ENCODE results near the gene MUL1.
"Not testable (repeated sequence)": the region's sequence is repeated elsewhere in the genome, so short reads cannot be mapped to it uniquely, and the experiment has no call there.

Gene MUL1

DNA sequence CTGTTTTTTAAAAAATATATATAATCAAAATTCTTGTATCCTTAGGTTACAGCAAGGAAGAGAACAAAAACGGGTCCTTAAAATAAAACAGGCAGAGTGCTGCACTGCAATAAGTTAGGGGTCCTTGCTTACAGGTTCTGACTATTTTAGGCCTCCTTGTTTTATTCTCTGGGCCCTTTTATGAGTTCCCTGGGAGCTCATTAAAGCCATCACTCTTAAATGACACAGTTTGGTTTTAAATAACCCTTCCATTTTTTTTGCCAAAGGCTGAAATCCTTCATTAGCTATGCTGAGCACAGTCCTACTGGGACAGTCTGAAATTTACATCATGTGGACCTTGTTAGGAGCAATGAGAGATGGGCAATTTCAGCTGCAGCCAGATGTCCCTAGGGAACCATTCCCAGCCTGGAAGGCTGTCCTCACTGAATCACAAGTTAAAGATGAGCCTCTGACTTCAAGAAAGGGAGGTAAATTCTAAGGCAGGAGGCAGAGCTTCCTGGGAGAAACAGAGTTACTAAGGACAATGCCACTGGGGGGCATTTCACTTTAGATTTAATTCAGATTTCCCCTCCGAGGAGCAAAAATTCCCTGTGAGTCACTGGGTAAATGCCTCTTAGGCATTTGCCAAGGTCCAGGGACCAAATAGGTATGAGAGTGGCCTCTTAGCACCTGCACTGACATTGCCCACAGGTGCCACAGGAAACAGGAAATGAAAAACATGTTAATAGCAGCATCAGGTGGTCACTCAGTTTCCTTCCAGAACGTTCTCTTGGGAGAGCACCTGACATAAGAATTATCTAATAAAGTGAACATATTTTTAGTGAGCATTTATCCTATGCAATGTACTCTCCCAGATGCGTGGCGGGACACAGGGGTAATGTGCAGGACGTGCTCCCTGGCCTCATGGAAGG is 3.8 kb upstream of the MUL1 start:
- DNase-seq: no peak

DNA sequence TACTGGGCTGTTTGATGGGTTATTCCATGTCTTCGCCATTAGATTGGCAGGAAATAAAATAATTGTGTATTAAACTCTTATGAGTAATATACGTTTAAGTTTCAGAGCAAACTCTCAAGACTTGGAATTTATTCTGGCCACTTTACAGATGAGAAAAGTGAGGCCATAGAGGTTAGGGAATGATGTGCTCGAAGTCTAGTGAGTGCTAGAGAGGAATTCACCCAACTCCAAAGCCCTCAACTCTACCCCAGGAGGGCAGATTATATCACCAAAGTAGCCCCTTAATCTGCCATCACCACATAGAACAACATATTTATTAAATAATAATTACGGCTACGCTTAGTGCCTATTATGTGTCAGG is 440 bp upstream of the MUL1 start:
- DNase-seq: no peak

- DNase-seq: no peak
These were observed 745 bp downstream of the MUL1 start for GRCh38 chr1:20507248-20507563.

- DNase-seq: no peak
These were observed 2.5 kb downstream of the MUL1 start for GRCh38 chr1:20505488-20505887.

GRCh38 chr1:20500716-20501115 is 7.2 kb downstream of the MUL1 start:
- DNase-seq: no peak

- no peak for DNase-seq
These were observed 8.2 kb downstream of the MUL1 start for GRCh38 chr1:20499718-20500117.

- DNase-seq: no peak
These were observed 8.8 kb downstream of the MUL1 start for GRCh38 chr1:20499105-20499504.

GRCh38 chr1:20498116-20498515 is 9.8 kb downstream of the MUL1 start:
- DNase-seq: no peak

DNA sequence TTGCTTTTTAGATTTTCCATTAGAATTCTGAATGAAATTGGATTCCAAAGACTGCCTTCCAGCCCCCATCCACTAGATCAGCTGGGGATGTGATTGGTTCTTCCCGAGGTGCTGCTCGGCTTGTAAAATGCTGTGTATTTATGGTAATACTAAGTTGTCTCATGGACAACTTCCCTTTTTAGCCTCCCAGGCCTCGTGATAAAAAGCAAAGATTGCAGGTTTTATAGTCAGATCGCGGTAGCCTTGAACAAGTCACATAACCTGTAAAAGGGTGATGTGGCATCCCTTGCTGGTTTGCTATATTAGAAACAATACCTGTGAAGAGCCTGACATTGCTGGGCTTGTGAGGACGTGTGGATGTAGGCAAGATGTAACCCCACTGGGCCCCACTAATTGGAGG is 10.4 kb downstream of the MUL1 start:
- DNase-seq: no peak

GRCh38 chr1:20496725-20497383 is 11.1 kb downstream of the MUL1 start:
- not testable (repeated sequence) for DNase-seq

DNA sequence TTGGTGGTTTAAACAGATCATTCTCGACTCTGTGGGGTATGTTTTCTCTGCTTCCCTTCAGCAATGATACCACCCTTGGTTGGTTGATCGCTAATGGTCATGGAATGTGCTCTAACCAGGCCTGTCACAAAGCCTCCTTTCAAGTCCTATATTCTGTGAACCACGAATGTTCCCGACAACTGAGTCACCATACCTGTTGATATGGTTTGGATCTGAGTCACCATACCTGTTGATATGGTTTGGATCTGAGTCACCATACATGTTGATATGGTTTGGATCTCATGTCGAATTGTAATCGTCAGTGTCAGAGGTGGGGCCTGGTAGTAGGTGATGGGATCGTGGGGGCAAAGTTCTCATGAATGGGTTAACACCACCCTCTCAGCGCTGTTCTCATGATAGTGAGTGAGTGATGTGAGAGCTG is 11.7 kb downstream of the MUL1 start:
- no peak for DNase-seq

DNA sequence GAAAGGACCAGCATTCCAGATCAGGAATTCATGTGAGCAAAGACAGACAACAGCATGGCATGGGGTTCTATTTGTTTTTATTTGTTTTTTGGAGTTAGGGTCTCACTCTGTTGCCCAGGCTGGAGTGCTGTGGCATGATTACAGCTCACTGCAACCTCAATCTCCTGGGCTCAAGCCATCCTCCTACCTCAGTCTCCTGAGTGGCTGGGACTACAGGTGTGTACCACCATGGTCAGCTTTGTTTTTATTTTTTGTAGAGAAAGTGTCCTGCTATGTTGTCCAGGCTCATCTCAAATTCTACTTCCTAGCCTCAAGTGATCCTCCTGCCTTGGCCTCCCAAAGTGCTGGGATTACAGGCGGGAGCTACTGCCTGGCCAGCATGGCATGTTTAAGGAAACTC is 12.3 kb downstream of the MUL1 start:
- DNase-seq: no peak

DNA sequence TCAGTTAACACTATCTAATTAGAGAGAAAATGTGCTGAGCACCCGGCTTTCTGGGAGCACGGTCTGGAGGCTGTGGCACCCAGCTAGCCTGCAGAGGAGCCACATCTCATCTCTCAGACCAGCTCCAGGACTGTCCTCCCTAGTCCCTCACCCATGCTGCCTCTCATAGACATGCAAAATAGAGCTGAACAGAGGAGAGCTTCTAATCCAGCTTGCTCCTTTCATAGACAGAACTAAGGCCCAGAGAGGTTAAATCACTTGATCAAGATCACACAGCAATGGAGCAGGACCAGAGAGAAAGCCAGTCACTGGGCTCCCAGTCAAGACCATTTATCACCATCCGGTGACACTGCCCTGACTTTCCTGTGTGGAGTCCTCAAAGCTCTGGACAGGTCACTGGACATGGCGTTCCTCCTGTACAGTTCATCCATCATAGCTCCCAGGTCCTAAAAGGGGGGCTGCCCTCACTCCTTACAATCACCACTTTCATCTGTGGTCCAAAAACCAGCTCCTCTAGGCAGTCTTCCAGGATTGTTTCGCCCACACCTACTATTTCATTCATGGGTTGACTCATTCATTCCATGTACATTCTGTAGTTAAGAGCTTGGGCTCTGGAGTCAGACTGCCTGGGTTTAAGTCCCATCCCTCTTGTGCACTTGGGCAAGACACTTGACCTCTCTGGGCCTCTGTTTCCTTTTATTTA is 13.2 kb downstream of the MUL1 start:
- no peak for DNase-seq

- peak; percentile 76 for DNase-seq
These were observed 13.9 kb downstream of the MUL1 start for GRCh38 chr1:20493839-20494608.

DNA sequence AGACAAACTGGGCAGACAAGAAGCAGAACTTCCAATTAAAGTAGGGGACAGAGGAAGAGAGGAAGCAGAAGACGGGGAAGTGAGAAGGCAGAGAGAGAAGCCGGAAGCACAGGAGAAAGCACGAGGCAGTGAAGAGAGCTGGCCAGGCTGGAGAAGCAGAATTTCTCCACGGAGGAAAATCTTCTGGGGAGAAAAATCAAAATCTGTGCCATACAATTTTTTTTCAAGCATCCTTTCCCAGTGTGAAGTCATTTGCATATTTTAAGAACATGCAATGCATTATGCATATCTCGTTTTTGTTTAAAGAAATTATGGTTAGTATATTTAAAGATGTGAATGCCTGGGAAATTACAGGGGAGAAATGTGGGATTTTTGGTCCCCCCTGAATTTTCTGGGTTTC is 14.6 kb downstream of the MUL1 start:
- DNase-seq: no peak

GRCh38 chr1:20492751-20493150 is 15.2 kb downstream of the MUL1 start:
- no peak for DNase-seq

DNA sequence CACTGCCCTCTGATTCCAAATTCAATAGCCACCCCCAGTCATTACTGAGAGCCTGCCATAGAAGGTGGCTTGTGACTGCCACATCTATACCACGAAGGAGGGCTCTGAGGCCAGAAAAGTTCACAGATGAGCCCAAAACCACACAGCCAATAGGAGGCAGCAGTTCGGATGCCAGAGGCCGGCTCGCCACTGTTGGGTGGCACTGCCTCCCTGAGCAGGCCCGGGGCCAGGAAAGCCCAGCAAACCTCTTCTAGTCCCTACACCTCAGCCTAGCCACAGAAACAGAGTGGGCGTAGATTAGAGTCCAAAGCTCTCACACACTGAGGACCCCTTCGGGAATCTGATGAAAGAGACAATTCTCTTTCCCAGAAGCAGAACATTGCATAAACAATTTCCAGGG is 16.1 kb downstream of the MUL1 start:
- no peak for DNase-seq

DNA sequence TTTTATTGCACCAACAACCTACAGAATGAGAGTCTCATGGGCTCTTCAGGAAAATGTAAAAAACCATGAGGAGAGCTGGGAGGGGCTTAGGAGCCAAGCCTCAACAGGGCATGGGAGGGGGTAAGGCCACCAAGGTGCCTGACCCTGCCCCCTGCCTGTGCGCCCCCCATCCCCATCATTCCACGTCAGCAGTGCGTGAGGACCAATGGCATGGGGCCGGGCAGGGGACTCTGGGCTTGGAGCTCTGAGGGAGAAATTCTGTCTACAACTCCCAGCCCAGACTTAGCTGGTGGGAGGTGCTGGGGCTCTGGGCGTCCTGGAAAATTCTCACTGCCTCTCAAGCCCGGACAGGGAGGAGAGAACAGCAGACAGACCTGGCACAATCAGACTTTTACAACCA is 16.8 kb downstream of the MUL1 start:
- DNase-seq: no peak

GRCh38 chr1:20487236-20487590 is 20.7 kb downstream of the MUL1 start:
- no peak for DNase-seq

DNA sequence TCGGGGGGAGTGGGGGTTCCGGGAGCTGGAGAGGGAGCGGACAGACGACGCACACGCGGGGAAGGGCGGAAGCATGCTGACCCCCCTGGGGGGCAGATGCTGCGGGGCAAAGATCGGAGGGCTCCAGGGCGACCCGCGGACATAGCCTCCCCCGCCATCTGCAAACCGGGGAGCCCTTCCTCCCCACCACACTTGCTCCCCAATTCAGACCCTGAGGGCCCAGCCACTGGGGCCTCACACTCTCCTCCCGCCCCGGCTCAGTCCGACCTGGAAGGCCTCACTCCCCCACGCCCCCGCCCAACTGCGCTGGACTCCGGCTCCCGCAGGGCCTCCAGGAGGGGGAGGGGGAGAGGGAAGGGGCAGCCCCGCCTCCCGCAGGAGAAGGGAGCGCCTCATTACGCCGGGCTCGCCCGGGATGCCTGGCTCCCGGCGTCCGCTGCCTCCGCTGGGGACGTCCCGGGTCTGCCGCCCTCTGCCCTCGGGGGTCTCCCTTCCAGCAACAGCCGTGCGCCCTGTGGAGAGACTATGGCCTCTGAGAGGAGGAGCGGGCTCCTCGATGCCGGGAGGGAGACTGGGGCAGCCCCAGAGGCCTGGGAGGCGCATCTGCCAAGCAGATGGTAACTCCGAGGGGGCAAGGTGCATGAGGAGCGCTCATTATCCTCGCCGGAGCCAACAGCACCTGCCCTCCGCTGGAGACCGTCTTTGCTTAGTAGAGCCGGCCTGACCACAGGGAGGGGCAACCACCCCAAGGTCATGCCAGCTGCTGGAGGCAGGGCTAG is 21.3 kb downstream of the MUL1 start:
- peak; percentile 99 for DNase-seq

- peak; percentile 91 for DNase-seq
These were observed 22.2 kb downstream of the MUL1 start, which contains the start of gene CAMK2N1 for GRCh38 chr1:20485527-20486456. Gene CAMK2N1 (minus strand): TSS chr1:20486210. CDS start chr1:20485379, 831 bp downstream.
